GM23338 (cell line): Measurements from ENCODE around the gene CDC34.

Experiments used
- CTCF ChIP-seq, 2 experiments: fragments of 200-600 bp in 1 of 2; sonication (generic) in 1 of 2; conservative IDR thresholded peaks; 2 replicates each; pipeline versions ENCODE4 v1.5.1 to v1.6.1; 2016 to 2017; ENCODE audit warnings: antibody characterized with exemption in 2 of 2, low read depth in 2 of 2, mild to moderate bottlenecking in 2 of 2, moderate library complexity in 1 of 2
- JUNB ChIP-seq: IDR thresholded peaks from one replicate; pipeline ENCODE4 v1.6.1; 2016; ENCODE audit warnings: antibody characterized with exemption; ENCODE audit not compliant: unreplicated experiment
- POLR2AphosphoS5 ChIP-seq: IDR thresholded peaks from 2 replicates; pipeline ENCODE4 v1.6.1; 2016; ENCODE audit warnings: antibody characterized with exemption, low read depth
- TF ChIP-seq, protein P1 (sequence below): IDR thresholded peaks from 2 replicates; pipeline ENCODE4 v1.6.1; 2016; ENCODE audit warnings: antibody characterized with exemption
- TF ChIP-seq, protein P2 (sequence below): IDR thresholded peaks from one replicate; pipeline ENCODE4 v1.6.1; 2018; ENCODE audit warnings: antibody characterized with exemption; ENCODE audit not compliant: unreplicated experiment

GRCh38 chr19:566844-567243, 35.3 kb downstream of the CDC34 start:
- TF ChIP-seq CTCF (conservative IDR thresholded peaks at IDR 0.05; ENCODE audit: low read depth in 2 of 2) (no peak), POLR2AphosphoS5 (no peak), JUNB (no peak)
- TF ChIP-seq, protein P1, sequence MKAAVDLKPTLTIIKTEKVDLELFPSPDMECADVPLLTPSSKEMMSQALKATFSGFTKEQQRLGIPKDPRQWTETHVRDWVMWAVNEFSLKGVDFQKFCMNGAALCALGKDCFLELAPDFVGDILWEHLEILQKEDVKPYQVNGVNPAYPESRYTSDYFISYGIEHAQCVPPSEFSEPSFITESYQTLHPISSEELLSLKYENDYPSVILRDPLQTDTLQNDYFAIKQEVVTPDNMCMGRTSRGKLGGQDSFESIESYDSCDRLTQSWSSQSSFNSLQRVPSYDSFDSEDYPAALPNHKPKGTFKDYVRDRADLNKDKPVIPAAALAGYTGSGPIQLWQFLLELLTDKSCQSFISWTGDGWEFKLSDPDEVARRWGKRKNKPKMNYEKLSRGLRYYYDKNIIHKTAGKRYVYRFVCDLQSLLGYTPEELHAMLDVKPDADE: no peak
- TF ChIP-seq, protein P2, sequence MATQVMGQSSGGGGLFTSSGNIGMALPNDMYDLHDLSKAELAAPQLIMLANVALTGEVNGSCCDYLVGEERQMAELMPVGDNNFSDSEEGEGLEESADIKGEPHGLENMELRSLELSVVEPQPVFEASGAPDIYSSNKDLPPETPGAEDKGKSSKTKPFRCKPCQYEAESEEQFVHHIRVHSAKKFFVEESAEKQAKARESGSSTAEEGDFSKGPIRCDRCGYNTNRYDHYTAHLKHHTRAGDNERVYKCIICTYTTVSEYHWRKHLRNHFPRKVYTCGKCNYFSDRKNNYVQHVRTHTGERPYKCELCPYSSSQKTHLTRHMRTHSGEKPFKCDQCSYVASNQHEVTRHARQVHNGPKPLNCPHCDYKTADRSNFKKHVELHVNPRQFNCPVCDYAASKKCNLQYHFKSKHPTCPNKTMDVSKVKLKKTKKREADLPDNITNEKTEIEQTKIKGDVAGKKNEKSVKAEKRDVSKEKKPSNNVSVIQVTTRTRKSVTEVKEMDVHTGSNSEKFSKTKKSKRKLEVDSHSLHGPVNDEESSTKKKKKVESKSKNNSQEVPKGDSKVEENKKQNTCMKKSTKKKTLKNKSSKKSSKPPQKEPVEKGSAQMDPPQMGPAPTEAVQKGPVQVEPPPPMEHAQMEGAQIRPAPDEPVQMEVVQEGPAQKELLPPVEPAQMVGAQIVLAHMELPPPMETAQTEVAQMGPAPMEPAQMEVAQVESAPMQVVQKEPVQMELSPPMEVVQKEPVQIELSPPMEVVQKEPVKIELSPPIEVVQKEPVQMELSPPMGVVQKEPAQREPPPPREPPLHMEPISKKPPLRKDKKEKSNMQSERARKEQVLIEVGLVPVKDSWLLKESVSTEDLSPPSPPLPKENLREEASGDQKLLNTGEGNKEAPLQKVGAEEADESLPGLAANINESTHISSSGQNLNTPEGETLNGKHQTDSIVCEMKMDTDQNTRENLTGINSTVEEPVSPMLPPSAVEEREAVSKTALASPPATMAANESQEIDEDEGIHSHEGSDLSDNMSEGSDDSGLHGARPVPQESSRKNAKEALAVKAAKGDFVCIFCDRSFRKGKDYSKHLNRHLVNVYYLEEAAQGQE: no peak
